Coronary artery (tissue), 2 donors: ENCODE results near the gene SULT6B1.

Source experiments
- DNase-seq: peaks from one replicate; pipeline ENCODE4 v3.0.0-alpha.2; 2017; ENCODE audit warnings: low spot score
- H3K27ac ChIP-seq, 2 donors: fragments of 200-600 bp; sonication (generic); one replicate each; pipeline ENCODE4 v1.5.1; 2016 to 2019
- H3K4me3 ChIP-seq: fragments of 200-600 bp; sonication (generic); 2 replicates; pipeline ENCODE4 v1.5.1; 2016; ENCODE audit warnings: mild to moderate bottlenecking, moderate library complexity
- CTCF ChIP-seq: fragments of 200-600 bp; sonication (generic); IDR thresholded peaks from one replicate; pipeline ENCODE4 v1.5.1; 2019; ENCODE audit warnings: antibody characterized with exemption

SULT6B1 gene

DNA sequence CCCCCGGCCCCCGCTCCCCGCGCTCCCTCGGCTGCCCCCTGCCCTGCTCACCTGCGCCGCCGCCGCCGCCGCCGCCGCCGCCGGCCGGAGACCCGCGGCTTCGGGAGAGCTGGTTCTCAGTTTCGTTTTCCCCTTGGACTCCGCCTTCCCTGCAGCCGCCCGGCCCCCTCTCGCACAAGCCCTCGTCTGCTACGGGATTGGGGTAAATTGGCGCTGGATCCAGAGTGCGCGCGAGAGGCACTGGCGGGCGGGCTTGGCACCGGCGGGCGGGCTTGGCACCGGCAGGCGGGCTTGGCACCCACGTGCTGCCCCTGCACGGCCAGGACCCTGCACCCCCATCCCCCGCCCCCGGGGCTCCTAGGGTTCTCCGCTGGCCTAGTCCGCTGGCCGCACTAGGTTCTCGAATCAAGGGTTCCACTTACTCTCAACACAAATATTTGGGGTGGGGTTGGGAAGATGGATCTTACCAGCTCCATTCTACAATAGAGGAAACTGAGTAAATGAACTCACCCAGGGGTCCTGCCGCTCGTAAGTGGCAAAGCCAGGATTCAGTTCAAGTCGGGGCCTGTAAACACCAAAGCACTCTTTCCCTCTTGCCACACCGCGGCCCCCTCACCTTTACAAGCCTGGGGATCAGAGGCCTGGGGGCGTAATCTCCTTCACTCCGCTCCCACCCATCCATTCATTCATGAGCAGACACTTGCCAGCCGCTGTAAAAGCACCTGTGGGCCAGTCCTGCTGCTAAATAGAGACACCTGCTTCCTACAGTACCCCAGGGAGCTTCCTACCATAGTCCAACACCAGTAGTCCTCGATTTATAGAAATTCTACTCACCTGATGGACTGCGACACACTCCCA lies 31.4 kb downstream of the SULT6B1 start, which contains the start of gene EIF2AK2:
EIF2AK2 (minus strand) TSS at position 124 of the 858 bp plus-strand sequence. CDS start 9,174 bp downstream, outside the sequence.
- H3K27ac ChIP-seq: peak within 1 kb of the TSS; percentile 79 to 88
- H3K4me3 ChIP-seq: peak within 1 kb of the TSS; percentile 81
- peak; percentile 90 for DNase-seq
- no peak for TF ChIP-seq CTCF

- peak overlapping the region; percentile 79 to 88 for H3K27ac ChIP-seq
- peak; percentile 79 for DNase-seq
- peak overlapping the region; percentile 81 for H3K4me3 ChIP-seq
- no peak for TF ChIP-seq CTCF
Measured at GRCh38 chr2:37156071-37156856, 32.2 kb downstream of the SULT6B1 start.

DNA sequence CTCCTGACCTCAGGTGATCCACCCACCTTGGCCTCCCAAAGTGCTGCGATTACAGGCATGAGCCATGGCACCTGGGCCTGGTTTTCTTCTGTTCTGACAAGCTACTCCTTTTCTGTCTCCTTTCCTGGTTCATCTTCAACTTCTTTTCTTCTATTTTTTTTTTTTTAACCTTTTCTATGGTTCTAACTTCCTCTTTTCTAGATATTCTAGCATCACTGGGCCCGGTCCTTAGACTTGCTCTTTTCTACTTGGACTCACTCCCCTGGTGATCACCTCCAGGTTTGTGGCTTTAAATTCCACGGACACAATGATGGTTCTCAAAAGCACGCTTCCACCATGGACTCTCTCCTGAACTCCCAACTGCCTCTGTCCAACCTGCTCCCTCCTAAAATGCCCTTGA lies 33.7 kb downstream of the SULT6B1 start:
- Histone ChIP-seq H3K4me3 (no peak overlapping the region), H3K27ac (no peak overlapping the region)
- no peak for TF ChIP-seq CTCF
- no peak for DNase-seq

DNA sequence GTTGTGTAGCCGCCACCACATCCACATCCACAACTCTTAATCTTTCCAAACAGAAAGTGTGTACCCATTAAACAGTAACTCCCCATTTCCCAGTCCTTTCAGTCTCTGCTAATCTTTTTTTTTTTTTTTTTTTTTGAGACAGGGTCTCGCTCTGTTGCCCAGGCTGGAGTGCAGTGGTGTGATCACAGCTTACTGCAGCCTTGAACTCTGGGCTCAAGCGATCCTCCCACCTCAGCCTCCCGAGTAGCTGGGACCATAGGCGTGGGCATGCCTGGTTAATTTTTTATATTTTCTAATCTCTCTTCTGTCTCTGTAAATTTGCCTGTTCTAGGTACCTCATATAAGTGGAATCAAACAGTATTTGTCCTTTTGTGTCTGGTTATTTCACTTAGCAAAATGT lies 35.2 kb downstream of the SULT6B1 start:
- no peak for DNase-seq
- H3K4me3 ChIP-seq: no peak overlapping the region
- TF ChIP-seq CTCF: no peak
- H3K27ac ChIP-seq: no peak overlapping the region

- DNase-seq: no peak
- H3K4me3 ChIP-seq: no peak overlapping the region
- no peak for TF ChIP-seq CTCF
- no peak overlapping the region for H3K27ac ChIP-seq
Measured at GRCh38 chr2:37149626-37150322, 38.7 kb downstream of the SULT6B1 start.

- DNase-seq: no peak
- no peak overlapping the region for H3K27ac ChIP-seq
- TF ChIP-seq CTCF: no peak
- H3K4me3 ChIP-seq: no peak overlapping the region
Measured at GRCh38 chr2:37148325-37148724, 40.1 kb downstream of the SULT6B1 start.
